Neuronal stem cell (in vitro differentiated cells): Measurements from ENCODE around the gene LOXL4. TPM values are rescaled to one million over a fixed set of nuclear protein-coding genes. Genes with fewer than 3 reads are reported as not detected.
A peak's percentile ranks its signal among the peaks of the same experiment; 100 is the strongest.

Experiments used
- DNase-seq: peaks from one replicate; pipeline ENCODE4 v3.0.0-alpha.2; 2013; ENCODE audit warnings: low spot score
- H2AFZ ChIP-seq: one replicate; pipeline ENCODE4 v1.6.1; 2013; ENCODE audit warnings: mild to moderate bottlenecking, low read length, inconsistent platforms
- H2AK5ac ChIP-seq: 2 replicates; pipeline ENCODE4 v1.6.1; 2013; ENCODE audit warnings: low read depth, mild to moderate bottlenecking, inconsistent platforms, low read length, moderate library complexity, mixed read lengths
- H2BK120ac ChIP-seq: 2 replicates; pipeline ENCODE4 v1.6.1; 2013; ENCODE audit warnings: low read depth, mild to moderate bottlenecking, inconsistent platforms, low read length, moderate library complexity, mixed read lengths
- H2BK12ac ChIP-seq: one replicate; pipeline ENCODE4 v1.6.1; 2013; ENCODE audit warnings: low read length, inconsistent platforms
- H2BK15ac ChIP-seq: 2 replicates; pipeline ENCODE4 v1.6.1; 2013; ENCODE audit warnings: mild to moderate bottlenecking, low read length, inconsistent platforms, mixed read lengths
- H2BK5ac ChIP-seq: one replicate; pipeline ENCODE4 v1.6.1; 2013; ENCODE audit warnings: inconsistent platforms, mild to moderate bottlenecking, low read length, moderate library complexity
- H3K14ac ChIP-seq: one replicate; pipeline ENCODE4 v1.6.1; 2013; ENCODE audit warnings: low read length, inconsistent platforms
- H3K18ac ChIP-seq: 2 replicates; pipeline ENCODE4 v1.6.1; 2013; ENCODE audit warnings: low read length, inconsistent platforms
- H3K23ac ChIP-seq: 2 replicates; pipeline ENCODE4 v1.6.1; 2013; ENCODE audit warnings: low read depth, mild to moderate bottlenecking, mixed read lengths, low read length, inconsistent platforms; ENCODE audit not compliant: poor library complexity
- H3K27ac ChIP-seq: replicated peaks from 3 replicates; pipeline ENCODE4 v1.5.1; 2013; ENCODE audit warnings: low read length, inconsistent platforms
- H3K27me3 ChIP-seq, 3 experiments: 2 replicates each; pipeline ENCODE4 v1.6.1; 2013; ENCODE audit warnings: low read length in 3 of 3, mild to moderate bottlenecking in 2 of 3, inconsistent platforms in 1 of 3, low read depth in 1 of 3, mixed read lengths in 1 of 3, moderate library complexity in 1 of 3; ENCODE audit not compliant: control insufficient read depth in 3 of 3, insufficient read depth in 3 of 3
- H3K36me3 ChIP-seq, 2 donors: replicated peaks in 1 of 2; 2 replicates each; pipeline ENCODE4 v1.6.1; 2013; ENCODE audit warnings: low read length in 2 of 2; ENCODE audit not compliant: control insufficient read depth in 2 of 2, insufficient read depth in 2 of 2
- H3K4ac ChIP-seq: 2 replicates; pipeline ENCODE4 v1.6.1; 2013; ENCODE audit warnings: inconsistent platforms, mild to moderate bottlenecking, low read length, moderate library complexity
- H3K4me1 ChIP-seq, 2 donors: 1 replicate in 1 of 2; 2 replicates in 1 of 2; pipeline ENCODE4 v1.6.1; 2013; ENCODE audit warnings: low read length in 2 of 2, low read depth in 1 of 2; ENCODE audit not compliant: control insufficient read depth in 2 of 2, insufficient read depth in 1 of 2
- H3K4me2 ChIP-seq: one replicate; pipeline ENCODE4 v1.6.1; 2013; ENCODE audit warnings: mild to moderate bottlenecking, low read length, inconsistent platforms; ENCODE audit not compliant: insufficient read depth, poor library complexity, severe bottlenecking
- H3K4me3 ChIP-seq, 2 donors: 2 replicates each; pipeline ENCODE4 v1.5.1; 2013; ENCODE audit warnings: low read length in 2 of 2, mild to moderate bottlenecking in 2 of 2, inconsistent platforms in 1 of 2, moderate library complexity in 1 of 2
- H3K79me1 ChIP-seq: one replicate; pipeline ENCODE4 v1.6.1; 2013; ENCODE audit warnings: low read depth, mild to moderate bottlenecking, inconsistent platforms, low read length, moderate library complexity
- H3K9ac ChIP-seq: one replicate; pipeline ENCODE4 v1.6.1; 2013; ENCODE audit warnings: mild to moderate bottlenecking, low read depth, low read length, inconsistent platforms; ENCODE audit not compliant: poor library complexity
- H3K9me3 ChIP-seq, 2 donors: replicated peaks in 1 of 2; 2 replicates each; pipeline versions ENCODE3 to v1.6.1; 2013; ENCODE audit warnings: low read length in 2 of 2, mild to moderate bottlenecking in 2 of 2, inconsistent platforms in 1 of 2, low read depth in 1 of 2, mixed read lengths in 1 of 2, moderate library complexity in 1 of 2; ENCODE audit not compliant: control insufficient read depth in 2 of 2, insufficient read depth in 1 of 2
- H4K8ac ChIP-seq: one replicate; pipeline ENCODE4 v1.6.1; 2013; ENCODE audit warnings: low read depth, mild to moderate bottlenecking, inconsistent platforms, low read length, moderate library complexity
- H4K91ac ChIP-seq: one replicate; pipeline ENCODE4 v1.6.1; 2013; ENCODE audit warnings: low read length, low read depth, mild to moderate bottlenecking, inconsistent platforms; ENCODE audit not compliant: poor library complexity
- WGBS, 2 donors: extraction: QIAGEN DNeasy Blood & Tissue Kit; methylation state at CpG; one replicate each; pipeline ENCODE4 v1.1.7; 2013; ENCODE audit warnings: missing lambda C conversion rate in 2 of 2, mixed read lengths in 1 of 2; ENCODE audit not compliant: insufficient read length in 2 of 2, insufficient replicate concordance in 1 of 2; ENCODE audit errors: extremely low coverage in 2 of 2; 5-methylcytosine and 5-hydroxymethylcytosine counted together
- polyA plus RNA-seq, 2 experiments: library from polyadenylated mRNA; stranded (reverse); fragments of 200-250 nt; gene quantifications; one replicate each; pipeline ENCODE4 v1.2.3, GENCODE V29; 2013

The LOXL4 gene
- 1.9 TPM for polyA plus RNA-seq (2013, experiment 1 of 2)
- polyA plus RNA-seq (2013, experiment 2 of 2), result 1.9 TPM

- Histone ChIP-seq H3K9me3 (no peaks in the 10 kb centered on the region), H3K4me2 (peak within 1 kb of the TSS; percentile 58), H2BK5ac (peak within 1 kb of the TSS; percentile 59), H3K9ac (peak within 1 kb of the TSS; percentile 46), H3K4me1 (peaks cover 9 to 33% of the 10 kb centered on the region in 2 donors), H3K79me1 (no peaks in the 10 kb centered on the region), H2AFZ (peak within 1 kb of the TSS; percentile 91), H3K27ac (no peak within 1 kb of the TSS), H3K23ac (peak within 1 kb of the TSS; percentile 57), H4K8ac (no peak within 1 kb of the TSS), H2BK120ac (peak within 1 kb of the TSS; percentile 85), H3K36me3 (no peaks in the 10 kb centered on the region), H4K91ac (peak within 1 kb of the TSS; percentile 40), H3K4me3 (peak within 1 kb of the TSS; percentile 38 to 74), H2BK12ac (no peak within 1 kb of the TSS), H3K18ac (peak within 1 kb of the TSS; percentile 90), H2AK5ac (peak within 1 kb of the TSS; percentile 21), H2BK15ac (no peak within 1 kb of the TSS), H3K27me3 (peaks cover 0 to 21% (median 2%) of the 10 kb centered on the region in 3 experiments), H3K14ac (no peak within 1 kb of the TSS), H3K4ac (no peak within 1 kb of the TSS)
- peak; percentile 21 for DNase-seq
- WGBS, 2 donors, result no CpG with 5 or more reads among the region's 75 CpGs
These were observed at the start of gene LOXL4 for GRCh38 chr10:98267894-98268693. LOXL4 (minus strand) TSS chr10:98268194; CDS start chr10:98263019, 5,175 bp downstream.

DNA sequence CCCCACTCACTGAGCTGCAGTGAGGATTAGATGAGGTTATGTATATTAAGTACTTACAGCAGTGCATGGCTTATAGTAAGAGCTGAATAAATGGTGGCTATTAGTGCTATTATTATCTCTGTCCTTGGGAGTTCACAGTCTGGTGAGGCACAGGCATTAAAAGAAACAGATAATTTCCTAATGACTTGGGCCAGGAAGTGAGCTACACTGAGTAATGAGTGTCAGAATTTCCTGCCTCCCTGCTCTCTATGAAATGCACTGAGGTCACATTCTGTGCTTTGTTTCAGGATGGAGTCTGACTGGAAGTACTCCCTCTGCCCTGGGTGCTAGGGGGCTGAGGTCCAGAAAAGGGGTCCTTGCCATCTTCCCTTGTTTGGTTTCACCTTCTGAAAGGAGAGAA is 48.7 kb upstream of the LOXL4 start:
- Histone ChIP-seq H2BK12ac (no peak overlapping the region), H3K27ac (no peak overlapping the region), H2AFZ (no peak overlapping the region), H4K8ac (no peak overlapping the region), H2AK5ac (no peak overlapping the region), H3K4me2 (no peak overlapping the region), H3K79me1 (no peaks in the 10 kb centered on the region), H2BK5ac (no peak overlapping the region), H3K4me3 (no peak overlapping the region), H3K9me3 (no peaks in the 10 kb centered on the region), H3K18ac (no peak overlapping the region), H2BK15ac (no peak overlapping the region), H3K23ac (no peak overlapping the region), H3K4me1 (peaks cover 0 to 2% of the 10 kb centered on the region in 2 donors), H3K36me3 (no peaks in the 10 kb centered on the region), H3K27me3 (peaks cover 0 to 30% (median 0%) of the 10 kb centered on the region in 3 experiments), H3K9ac (no peak overlapping the region), H2BK120ac (no peak overlapping the region), H3K4ac (no peak overlapping the region), H4K91ac (no peak overlapping the region), H3K14ac (no peak overlapping the region)
- no peak for DNase-seq

DNA sequence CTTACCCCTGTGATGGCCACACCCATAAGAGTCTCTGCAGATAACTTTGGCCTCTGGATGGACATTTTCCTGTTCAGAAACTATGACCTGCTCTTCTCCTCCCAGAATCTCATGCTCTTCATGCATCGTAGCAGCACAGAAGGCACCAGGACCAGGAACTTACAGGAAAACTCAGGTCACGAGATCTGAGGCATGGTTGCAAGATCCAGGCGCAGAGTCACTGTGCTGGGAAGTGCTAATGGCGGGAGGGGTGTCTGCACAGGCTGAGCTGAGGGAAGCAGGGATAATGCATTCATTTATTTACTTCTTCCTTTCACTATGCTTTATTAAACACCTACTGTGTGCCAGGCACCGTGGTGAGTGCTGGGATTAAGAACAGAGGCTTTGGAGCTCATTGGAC is 48.2 kb upstream of the LOXL4 start:
- H3K4ac ChIP-seq, result no peak overlapping the region
- no peak overlapping the region for H3K27ac ChIP-seq
- H2BK15ac ChIP-seq, result no peak overlapping the region
- no peak for DNase-seq
- H2BK120ac ChIP-seq, result no peak overlapping the region
- H3K23ac ChIP-seq, result no peak overlapping the region
- peaks cover 0 to 27% (median 0%) of the 10 kb centered on the region in 3 experiments for H3K27me3 ChIP-seq
- H2BK12ac ChIP-seq, result no peak overlapping the region
- no peaks in the 10 kb centered on the region for H3K79me1 ChIP-seq
- no peak overlapping the region for H3K18ac ChIP-seq
- H2AK5ac ChIP-seq, result no peak overlapping the region
- H3K14ac ChIP-seq, result no peak overlapping the region
- H2AFZ ChIP-seq, result no peak overlapping the region
- WGBS, 2 donors, result no CpG with 5 or more reads among the region's 5 CpGs
- H3K9ac ChIP-seq, result no peak overlapping the region
- no peak overlapping the region for H2BK5ac ChIP-seq
- H3K9me3 ChIP-seq, result no peaks in the 10 kb centered on the region
- H4K8ac ChIP-seq, result no peak overlapping the region
- no peaks in the 10 kb centered on the region for H3K36me3 ChIP-seq
- H3K4me2 ChIP-seq, result no peak overlapping the region
- no peak overlapping the region for H3K4me3 ChIP-seq
- H4K91ac ChIP-seq, result no peak overlapping the region
- peaks cover 0 to 2% of the 10 kb centered on the region in 2 donors for H3K4me1 ChIP-seq

GRCh38 chr10:98314532-98315284 is 46.7 kb upstream of the LOXL4 start:
- Histone ChIP-seq H4K8ac (no peak overlapping the region), H4K91ac (no peak overlapping the region), H3K4me3 (no peak overlapping the region), H3K4me2 (no peak overlapping the region), H2AFZ (no peak overlapping the region), H3K4me1 (no peaks in the 10 kb centered on the region), H3K23ac (no peak overlapping the region), H3K27me3 (peaks cover 0 to 18% (median 0%) of the 10 kb centered on the region in 3 experiments), H3K9ac (no peak overlapping the region), H3K79me1 (no peaks in the 10 kb centered on the region), H2BK15ac (no peak overlapping the region), H3K9me3 (no peaks in the 10 kb centered on the region), H3K27ac (no peak overlapping the region), H3K36me3 (no peaks in the 10 kb centered on the region), H2BK5ac (no peak overlapping the region), H3K18ac (no peak overlapping the region), H2AK5ac (no peak overlapping the region), H2BK120ac (no peak overlapping the region), H2BK12ac (no peak overlapping the region), H3K4ac (no peak overlapping the region), H3K14ac (no peak overlapping the region)
- no CpG with 5 or more reads among the region's 8 CpGs for WGBS, 2 donors
- DNase-seq, result no peak
